ENCODE results near the gene TRIO.

TRIO gene

GRCh38 chr5:14156650-14157492, 13.7 kb downstream of the TRIO start:
- Histone ChIP-seq H3K9me3 (replicated peaks; ENCODE audit: insufficient read depth, low read length) (no peaks in the 10 kb centered on the region), H3K79me2 (ENCODE audit: low read length) (peaks cover 97% of the 10 kb centered on the region), H3K27ac (ENCODE audit: low read length) (no peak overlapping the region), H3K27me3 (replicated peaks; ENCODE audit: insufficient read depth, low read length) (no peaks in the 10 kb centered on the region), H3K4me3 (ENCODE audit: low read length) (no peak overlapping the region), H4K20me1 (ENCODE audit: insufficient read depth, low read length) (peaks cover 8% of the 10 kb centered on the region; the same call in 1 of the 2 replicates), H3F3A (ENCODE audit: insufficient read depth, low read length) (no peaks in the 10 kb centered on the region), H2AFZ (ENCODE audit: low read length) (no peak overlapping the region), H3K36me3 (replicated peaks; ENCODE audit: insufficient read depth, low read length) (no peaks in the 10 kb centered on the region), H3K9me2 (replicated peaks; ENCODE audit: insufficient read depth, low read length) (no peaks in the 10 kb centered on the region), H3K4me2 (ENCODE audit: low read depth, low read length) (no peak overlapping the region), H3K4me1 (ENCODE audit: low read length) (no peaks in the 10 kb centered on the region), H3K9ac (ENCODE audit: low read length) (no peak overlapping the region)
- DNase-seq: no peak
- TF ChIP-seq EZH2 (optimal IDR thresholded peaks at IDR 0.05; ENCODE audit: low read depth, low read length) (no peak), EZH2phosphoT487 (IDR thresholded peaks at IDR 0.05; ENCODE audit: low read length) (no peak), CTCF (IDR thresholded peaks at IDR 0.05; ENCODE audit: low read length) (no peak)

GRCh38 chr5:14157493-14157782, 14.3 kb downstream of the TRIO start:
- no peak for DNase-seq
- no peaks in the 10 kb centered on the region for H3K9me3 ChIP-seq (replicated peaks; ENCODE audit: insufficient read depth, low read length)
- peaks cover 8% of the 10 kb centered on the region; the same call in 1 of the 2 replicates for H4K20me1 ChIP-seq (ENCODE audit: insufficient read depth, low read length)
- no peaks in the 10 kb centered on the region for H3K27me3 ChIP-seq (replicated peaks; ENCODE audit: insufficient read depth, low read length)
- H3K4me3 ChIP-seq (ENCODE audit: low read length): no peak overlapping the region
- H3K79me2 ChIP-seq (ENCODE audit: low read length): peaks cover 99% of the 10 kb centered on the region
- TF ChIP-seq EZH2phosphoT487 (IDR thresholded peaks at IDR 0.05; ENCODE audit: low read length): no peak
- TF ChIP-seq CTCF (IDR thresholded peaks at IDR 0.05; ENCODE audit: low read length): no peak
- TF ChIP-seq EZH2 (optimal IDR thresholded peaks at IDR 0.05; ENCODE audit: low read depth, low read length): no peak
- H3F3A ChIP-seq (ENCODE audit: insufficient read depth, low read length): no peaks in the 10 kb centered on the region
- no peak overlapping the region for H3K4me2 ChIP-seq (ENCODE audit: low read depth, low read length)
- H3K9ac ChIP-seq (ENCODE audit: low read length): no peak overlapping the region
- H3K27ac ChIP-seq (ENCODE audit: low read length): no peak overlapping the region
- H3K36me3 ChIP-seq (replicated peaks; ENCODE audit: insufficient read depth, low read length): no peaks in the 10 kb centered on the region
- H2AFZ ChIP-seq (ENCODE audit: low read length): no peak overlapping the region
- H3K4me1 ChIP-seq (ENCODE audit: low read length): no peaks in the 10 kb centered on the region
- H3K9me2 ChIP-seq (replicated peaks; ENCODE audit: insufficient read depth, low read length): no peaks in the 10 kb centered on the region

- H3K27me3 ChIP-seq (replicated peaks; ENCODE audit: insufficient read depth, low read length): no peaks in the 10 kb centered on the region
- H3K4me1 ChIP-seq (ENCODE audit: low read length): no peaks in the 10 kb centered on the region
- no peak for DNase-seq
- peaks cover 99% of the 10 kb centered on the region for H3K79me2 ChIP-seq (ENCODE audit: low read length)
- no peaks in the 10 kb centered on the region for H3K9me3 ChIP-seq (replicated peaks; ENCODE audit: insufficient read depth, low read length)
- H3K4me2 ChIP-seq (ENCODE audit: low read depth, low read length): no peak overlapping the region
- H3K4me3 ChIP-seq (ENCODE audit: low read length): no peak overlapping the region
- no peaks in the 10 kb centered on the region for H3K9me2 ChIP-seq (replicated peaks; ENCODE audit: insufficient read depth, low read length)
- no peak overlapping the region for H3K27ac ChIP-seq (ENCODE audit: low read length)
- H2AFZ ChIP-seq (ENCODE audit: low read length): no peak overlapping the region
- no peaks in the 10 kb centered on the region for H3K36me3 ChIP-seq (replicated peaks; ENCODE audit: insufficient read depth, low read length)
- no peak for TF ChIP-seq EZH2phosphoT487 (IDR thresholded peaks at IDR 0.05; ENCODE audit: low read length)
- no peak for TF ChIP-seq CTCF (IDR thresholded peaks at IDR 0.05; ENCODE audit: low read length)
- TF ChIP-seq EZH2 (optimal IDR thresholded peaks at IDR 0.05; ENCODE audit: low read depth, low read length): no peak
- H4K20me1 ChIP-seq (ENCODE audit: insufficient read depth, low read length): no peaks in the 10 kb centered on the region; the same call in 1 of the 2 replicates
- no peaks in the 10 kb centered on the region for H3F3A ChIP-seq (ENCODE audit: insufficient read depth, low read length)
- H3K9ac ChIP-seq (ENCODE audit: low read length): no peak overlapping the region
Observed at GRCh38 chr5:14158890-14159666, 15.9 kb downstream of the TRIO start.
